RWPE2 (cell line): ENCODE data around the gene SCGN.

Experiments used
- ATAC-seq: fragments of 200-7000 bp; cut with Tn5 transposase; 3 replicates; pipeline ENCODE4 v1.9.1; 2021; ENCODE audit warnings: low read depth
- DNase-seq: peaks from one replicate; pipeline ENCODE4 v3.0.0-alpha.2; 2020; ENCODE audit warnings: low spot score
- H3K27ac ChIP-seq: fragments of 450-650 bp; 2 replicates; pipeline ENCODE4 v1.5.1; 2017; ENCODE audit warnings: mild to moderate bottlenecking; ENCODE audit not compliant: poor library complexity, severe bottlenecking
- H3K27me3 ChIP-seq: fragments of 250-450 bp; sonication (Bioruptor Pico); 2 replicates; pipeline ENCODE4 v1.5.1; 2021; ENCODE audit warnings: mild to moderate bottlenecking, moderate library complexity; ENCODE audit not compliant: insufficient read depth, poor library complexity, severe bottlenecking
- H3K36me3 ChIP-seq: fragments of 250-450 bp; sonication (Bioruptor Pico); 2 replicates; pipeline ENCODE4 v1.5.1; 2020; ENCODE audit warnings: low read depth, mild to moderate bottlenecking, moderate library complexity
- H3K4me1 ChIP-seq: fragments of 250-450 bp; sonication (Bioruptor Pico); 2 replicates; pipeline ENCODE4 v1.5.1; 2021; ENCODE audit warnings: mild to moderate bottlenecking, moderate library complexity; ENCODE audit not compliant: insufficient read depth, poor library complexity, severe bottlenecking
- H3K4me3 ChIP-seq: fragments of 250-450 bp; sonication (Bioruptor Pico); 2 replicates; pipeline ENCODE4 v1.5.1; 2021; ENCODE audit warnings: mild to moderate bottlenecking, moderate library complexity; ENCODE audit not compliant: severe bottlenecking
- H3K9me3 ChIP-seq: fragments of 250-450 bp; sonication (Bioruptor Pico); 2 replicates; pipeline ENCODE4 v1.5.1; 2021; ENCODE audit warnings: mild to moderate bottlenecking, moderate library complexity; ENCODE audit not compliant: severe bottlenecking
- CTCF ChIP-seq: fragments of 450-650 bp; IDR thresholded peaks from one replicate; pipeline ENCODE4 v1.5.1; 2017; ENCODE audit warnings: mild to moderate bottlenecking, moderate library complexity; ENCODE audit not compliant: poor library complexity, severe bottlenecking

Gene SCGN

DNA sequence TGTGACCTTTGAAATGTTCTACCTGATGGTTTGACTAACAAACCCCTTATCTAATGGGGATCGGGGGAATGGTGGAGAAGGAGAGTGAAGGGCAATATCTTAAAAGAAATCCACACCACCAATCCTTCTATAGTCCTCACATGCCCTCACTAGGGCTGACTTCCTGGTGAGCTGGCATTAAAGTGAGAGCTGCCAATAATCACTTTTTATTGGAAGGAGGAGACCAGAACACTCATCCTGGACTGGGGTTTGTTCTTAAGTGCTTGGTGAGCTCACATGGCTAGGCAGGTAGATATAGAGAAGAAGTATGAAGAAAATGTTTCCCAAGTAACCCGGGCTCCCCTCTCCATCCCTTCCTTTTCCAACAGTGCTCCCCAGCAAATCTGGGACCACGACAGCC, 49.8 kb downstream of the SCGN start:
- H3K36me3 ChIP-seq, result no peaks in the 10 kb centered on the region
- no peak for DNase-seq
- TF ChIP-seq CTCF, result no peak
- H3K9me3 ChIP-seq, result no peaks in the 10 kb centered on the region
- H3K4me3 ChIP-seq, result no peak overlapping the region
- H3K27me3 ChIP-seq, result no peaks in the 10 kb centered on the region
- ATAC-seq, result no peak
- no peak overlapping the region for H3K27ac ChIP-seq
- H3K4me1 ChIP-seq, result no peaks in the 10 kb centered on the region

DNA sequence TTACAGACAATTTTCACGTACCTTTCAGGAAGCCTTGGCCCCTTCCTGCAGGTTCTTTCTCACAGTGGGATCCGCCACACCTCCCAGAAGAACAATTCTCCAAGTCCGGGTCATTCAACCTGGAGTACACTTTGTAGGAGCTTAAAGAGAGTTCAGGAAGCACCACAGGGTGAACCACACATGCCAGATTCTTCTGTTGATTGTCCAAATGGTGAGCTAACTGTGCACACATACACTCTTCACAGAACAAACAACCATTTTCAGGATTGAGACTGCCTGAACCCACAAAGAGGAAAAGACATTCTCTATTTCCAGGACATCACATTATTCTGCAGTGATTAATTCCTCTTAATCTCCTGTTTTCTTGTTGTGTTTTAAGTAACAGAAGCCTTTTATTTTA, 51.0 kb downstream of the SCGN start:
- H3K4me1 ChIP-seq, result no peaks in the 10 kb centered on the region
- no peak for TF ChIP-seq CTCF

GRCh38 chr6:25704001-25704400, 52.0 kb downstream of the SCGN start:
- Histone ChIP-seq H3K27me3 (no peaks in the 10 kb centered on the region), H3K4me3 (no peak overlapping the region), H3K36me3 (no peaks in the 10 kb centered on the region), H3K27ac (no peak overlapping the region), H3K4me1 (no peaks in the 10 kb centered on the region), H3K9me3 (no peaks in the 10 kb centered on the region)
- TF ChIP-seq CTCF, result no peak
- ATAC-seq, result no peak
- DNase-seq, result no peak

More for the DNA sequence above, 51.0 kb downstream of the SCGN start:
- ATAC-seq (no peak), DNase-seq (no peak)
- Histone ChIP-seq H3K4me3 (no peak overlapping the region), H3K27ac (no peak overlapping the region), H3K36me3 (no peaks in the 10 kb centered on the region), H3K9me3 (no peaks in the 10 kb centered on the region), H3K27me3 (no peaks in the 10 kb centered on the region)

GRCh38 chr6:25706314-25707014, 54.4 kb downstream of the SCGN start:
- Histone ChIP-seq H3K9me3 (no peaks in the 10 kb centered on the region), H3K27me3 (no peaks in the 10 kb centered on the region), H3K36me3 (no peaks in the 10 kb centered on the region), H3K4me3 (no peak overlapping the region), H3K4me1 (no peaks in the 10 kb centered on the region), H3K27ac (no peak overlapping the region)
- TF ChIP-seq CTCF, result no peak
- DNase-seq (no peak), ATAC-seq (no peak)

DNA sequence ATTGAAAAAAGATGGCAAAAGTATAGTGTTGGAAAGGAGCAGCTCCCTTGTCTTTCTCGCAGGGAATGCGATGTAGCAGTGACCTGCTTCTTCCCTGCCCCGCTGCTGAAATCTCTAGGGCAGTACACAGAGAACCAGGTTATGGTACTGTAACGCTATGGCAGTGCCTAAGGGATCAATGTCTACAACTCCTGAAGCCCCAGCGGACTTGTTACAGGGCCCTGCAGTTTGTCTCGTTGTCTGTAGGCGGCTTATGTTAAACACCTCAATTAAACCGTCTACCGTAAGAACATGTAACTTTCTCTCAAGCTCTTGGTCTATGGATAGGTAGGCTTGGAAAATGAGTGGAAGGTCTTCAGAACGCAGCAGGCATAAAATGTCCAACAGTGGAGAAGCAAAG, 57.7 kb downstream of the SCGN start:
- no peak for ATAC-seq
- no peak for DNase-seq
- TF ChIP-seq CTCF, result no peak
- H3K4me3 ChIP-seq, result no peak overlapping the region
- no peaks in the 10 kb centered on the region for H3K9me3 ChIP-seq
- H3K36me3 ChIP-seq, result no peaks in the 10 kb centered on the region
- no peaks in the 10 kb centered on the region for H3K4me1 ChIP-seq
- H3K27ac ChIP-seq, result no peak overlapping the region
- no peaks in the 10 kb centered on the region for H3K27me3 ChIP-seq
